Kidney epithelial cell (primary cell): ENCODE measurements around the gene PARM1. TPM values are rescaled to one million over a fixed set of nuclear protein-coding genes. Genes with fewer than 3 reads are reported as not detected.

Experiments
- DNase-seq: peaks from one replicate; pipeline ENCODE4 v3.0.0-alpha.2; 2010; ENCODE audit warnings: low read depth
- H3K27me3 ChIP-seq: 2 replicates; pipeline ENCODE4 v1.6.0; 2011; ENCODE audit warnings: low read length; ENCODE audit not compliant: control insufficient read depth, insufficient read depth
- H3K36me3 ChIP-seq: 2 replicates; pipeline ENCODE4 v1.5.1; 2011; ENCODE audit warnings: low read length; ENCODE audit not compliant: control insufficient read depth, insufficient read depth
- H3K4me3 ChIP-seq: 2 replicates; pipeline ENCODE4 v1.5.1; 2011; ENCODE audit warnings: low read depth, mild to moderate bottlenecking, control low read depth, low read length
- total RNA-seq: library from RNA; depleted of rRNA; stranded (reverse); fragments of >200 nt; gene quantifications from 2 replicates; pipeline ENCODE4 v1.2.3, GENCODE V29; 2015
- TF ChIP-seq, protein P1 (sequence below): IDR thresholded peaks from 2 replicates; pipeline ENCODE4 v1.5.1; 2011; ENCODE audit warnings: mild to moderate bottlenecking, moderate library complexity, low read length, control low read depth, inconsistent platforms; ENCODE audit not compliant: insufficient read depth, poor library complexity, severe bottlenecking

PARM1 gene
- total RNA-seq, 1 donor from 2014 or later, result 3.0 TPM

DNA sequence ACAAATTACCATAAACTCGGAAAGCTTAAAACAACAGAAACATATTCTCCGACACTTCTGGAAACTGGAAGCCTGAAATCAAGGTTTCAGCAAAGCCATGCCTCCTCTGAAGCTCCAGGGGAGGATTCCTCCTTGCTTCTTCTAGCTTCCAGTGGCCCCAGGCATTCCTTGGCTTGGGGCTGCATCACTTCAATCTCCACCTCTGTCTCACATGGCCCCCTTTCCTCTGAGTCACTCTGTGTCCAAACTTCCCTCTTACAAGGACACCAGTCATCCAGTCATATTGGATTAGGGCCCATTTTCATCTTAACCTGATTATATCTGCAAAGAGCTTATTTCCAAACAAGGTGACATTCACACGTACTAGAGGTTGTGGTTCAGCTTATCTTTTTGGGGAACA lies 17.3 kb downstream of the PARM1 start:
- TF ChIP-seq, protein P1, sequence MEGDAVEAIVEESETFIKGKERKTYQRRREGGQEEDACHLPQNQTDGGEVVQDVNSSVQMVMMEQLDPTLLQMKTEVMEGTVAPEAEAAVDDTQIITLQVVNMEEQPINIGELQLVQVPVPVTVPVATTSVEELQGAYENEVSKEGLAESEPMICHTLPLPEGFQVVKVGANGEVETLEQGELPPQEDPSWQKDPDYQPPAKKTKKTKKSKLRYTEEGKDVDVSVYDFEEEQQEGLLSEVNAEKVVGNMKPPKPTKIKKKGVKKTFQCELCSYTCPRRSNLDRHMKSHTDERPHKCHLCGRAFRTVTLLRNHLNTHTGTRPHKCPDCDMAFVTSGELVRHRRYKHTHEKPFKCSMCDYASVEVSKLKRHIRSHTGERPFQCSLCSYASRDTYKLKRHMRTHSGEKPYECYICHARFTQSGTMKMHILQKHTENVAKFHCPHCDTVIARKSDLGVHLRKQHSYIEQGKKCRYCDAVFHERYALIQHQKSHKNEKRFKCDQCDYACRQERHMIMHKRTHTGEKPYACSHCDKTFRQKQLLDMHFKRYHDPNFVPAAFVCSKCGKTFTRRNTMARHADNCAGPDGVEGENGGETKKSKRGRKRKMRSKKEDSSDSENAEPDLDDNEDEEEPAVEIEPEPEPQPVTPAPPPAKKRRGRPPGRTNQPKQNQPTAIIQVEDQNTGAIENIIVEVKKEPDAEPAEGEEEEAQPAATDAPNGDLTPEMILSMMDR, result no peak
- Histone ChIP-seq H3K36me3 (no peaks in the 10 kb centered on the region), H3K27me3 (no peaks in the 10 kb centered on the region), H3K4me3 (no peak overlapping the region)
- DNase-seq, result no peak

DNA sequence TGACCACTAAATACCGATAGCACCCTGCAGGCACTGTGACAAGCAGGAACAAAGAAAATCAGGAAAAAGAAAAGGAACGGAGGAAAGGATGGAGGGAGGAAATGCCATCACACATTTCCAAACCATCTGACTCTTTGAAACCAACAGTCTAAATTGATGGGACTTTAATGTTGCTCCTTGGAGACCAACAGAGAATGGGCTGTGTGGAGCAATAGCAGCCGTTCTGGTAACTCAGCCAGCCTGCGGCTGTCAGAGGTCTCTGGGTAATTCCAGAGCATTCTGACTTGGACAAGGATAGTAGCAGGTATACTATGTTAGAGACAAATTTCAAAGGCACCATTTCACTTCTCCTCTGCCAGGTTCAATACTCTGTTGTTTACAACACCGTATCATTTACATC lies 18.0 kb downstream of the PARM1 start:
- Histone ChIP-seq H3K27me3 (no peaks in the 10 kb centered on the region), H3K36me3 (no peaks in the 10 kb centered on the region), H3K4me3 (no peak overlapping the region)
- DNase-seq, result no peak
- TF ChIP-seq, protein P1, result no peak

DNA sequence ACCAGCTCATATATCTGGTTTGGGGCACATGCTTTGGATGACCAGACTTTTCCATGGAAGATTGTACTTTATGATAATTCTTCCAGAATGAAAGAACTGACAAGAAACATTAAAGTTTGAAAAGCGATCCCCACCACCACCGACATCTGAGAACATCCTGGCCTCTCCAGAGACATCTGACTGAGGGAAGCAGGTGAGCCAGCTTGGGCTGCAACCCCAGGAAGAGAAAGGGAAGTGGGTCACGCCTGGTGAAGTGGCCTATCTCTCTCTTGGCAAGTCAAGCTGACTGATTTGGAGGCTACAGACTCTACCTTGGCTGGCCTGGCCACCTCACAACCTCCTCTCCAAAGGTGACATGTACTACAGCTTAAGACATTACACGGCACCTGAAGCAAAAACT lies 20.7 kb downstream of the PARM1 start:
- no peak for DNase-seq
- H3K36me3 ChIP-seq, result no peaks in the 10 kb centered on the region
- TF ChIP-seq, protein P1, result no peak
- H3K27me3 ChIP-seq, result no peaks in the 10 kb centered on the region
- no peak overlapping the region for H3K4me3 ChIP-seq

DNA sequence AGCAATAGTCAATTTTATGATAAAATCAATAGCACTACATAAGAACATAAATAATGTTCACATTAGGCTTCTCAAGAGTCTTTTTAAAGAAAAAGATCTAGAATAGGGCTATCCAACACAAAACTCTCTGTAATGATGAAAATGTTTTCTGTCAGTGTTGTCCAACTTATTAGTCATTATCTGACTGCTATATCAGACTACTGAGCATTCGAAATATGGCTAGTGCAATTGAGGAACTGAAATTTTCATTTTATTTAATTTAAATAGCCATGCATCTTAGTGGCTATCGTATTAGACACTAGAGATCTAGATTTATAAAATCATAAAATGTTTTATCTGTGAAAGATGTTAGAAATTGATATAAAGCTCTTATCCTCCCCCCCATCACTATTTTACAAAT lies 26.0 kb downstream of the PARM1 start:
- H3K36me3 ChIP-seq, result no peaks in the 10 kb centered on the region
- no peak overlapping the region for H3K4me3 ChIP-seq
- H3K27me3 ChIP-seq, result no peaks in the 10 kb centered on the region
- TF ChIP-seq, protein P1, result no peak
- no peak for DNase-seq

DNA sequence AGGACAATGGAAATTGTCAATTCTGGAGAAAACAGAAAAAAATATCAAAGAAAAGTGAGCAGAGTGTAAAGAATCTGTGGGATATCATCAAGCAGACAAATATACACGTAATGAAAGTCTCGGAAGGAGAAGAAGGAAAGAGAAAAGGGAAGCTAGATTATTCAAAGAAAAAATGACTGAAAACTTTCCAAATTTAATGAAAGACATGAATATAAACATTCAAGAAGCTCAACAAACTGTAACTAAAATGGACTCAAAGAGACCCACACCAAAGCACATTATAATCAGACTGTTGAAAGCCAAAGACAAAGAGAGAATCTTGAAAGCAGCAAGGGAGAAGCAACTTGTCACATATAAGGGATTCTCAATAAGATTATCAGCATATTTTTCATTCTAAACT lies 28.3 kb downstream of the PARM1 start:
- H3K36me3 ChIP-seq, result no peaks in the 10 kb centered on the region
- H3K4me3 ChIP-seq, result no peak overlapping the region
- no peak for DNase-seq
- TF ChIP-seq, protein P1, result no peak
- H3K27me3 ChIP-seq, result no peaks in the 10 kb centered on the region

DNA sequence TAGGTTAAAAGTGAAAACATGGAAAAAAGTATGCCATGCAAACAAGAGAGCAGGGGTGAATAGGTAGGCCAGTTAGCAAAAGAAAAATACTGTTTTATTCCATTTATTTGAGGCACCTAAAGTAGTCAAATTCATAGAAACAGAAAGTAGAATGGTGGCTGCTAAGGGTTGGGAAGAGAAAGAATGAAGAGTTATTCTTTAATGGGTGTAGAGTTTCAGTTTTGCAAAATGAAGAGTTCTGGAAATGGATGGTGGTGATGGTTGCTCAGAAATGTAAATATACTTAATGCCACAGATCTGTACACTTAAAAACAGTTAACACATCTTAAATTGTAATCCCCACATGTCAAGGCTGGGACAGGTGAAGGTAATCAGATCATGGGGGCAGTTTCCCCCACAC lies 29.7 kb downstream of the PARM1 start:
- DNase-seq, result no peak
- no peak overlapping the region for H3K4me3 ChIP-seq
- no peaks in the 10 kb centered on the region for H3K36me3 ChIP-seq
- H3K27me3 ChIP-seq, result no peaks in the 10 kb centered on the region
- TF ChIP-seq, protein P1, result no peak
